ENCODE data around the gene AP5S1.

The AP5S1 gene

DNA sequence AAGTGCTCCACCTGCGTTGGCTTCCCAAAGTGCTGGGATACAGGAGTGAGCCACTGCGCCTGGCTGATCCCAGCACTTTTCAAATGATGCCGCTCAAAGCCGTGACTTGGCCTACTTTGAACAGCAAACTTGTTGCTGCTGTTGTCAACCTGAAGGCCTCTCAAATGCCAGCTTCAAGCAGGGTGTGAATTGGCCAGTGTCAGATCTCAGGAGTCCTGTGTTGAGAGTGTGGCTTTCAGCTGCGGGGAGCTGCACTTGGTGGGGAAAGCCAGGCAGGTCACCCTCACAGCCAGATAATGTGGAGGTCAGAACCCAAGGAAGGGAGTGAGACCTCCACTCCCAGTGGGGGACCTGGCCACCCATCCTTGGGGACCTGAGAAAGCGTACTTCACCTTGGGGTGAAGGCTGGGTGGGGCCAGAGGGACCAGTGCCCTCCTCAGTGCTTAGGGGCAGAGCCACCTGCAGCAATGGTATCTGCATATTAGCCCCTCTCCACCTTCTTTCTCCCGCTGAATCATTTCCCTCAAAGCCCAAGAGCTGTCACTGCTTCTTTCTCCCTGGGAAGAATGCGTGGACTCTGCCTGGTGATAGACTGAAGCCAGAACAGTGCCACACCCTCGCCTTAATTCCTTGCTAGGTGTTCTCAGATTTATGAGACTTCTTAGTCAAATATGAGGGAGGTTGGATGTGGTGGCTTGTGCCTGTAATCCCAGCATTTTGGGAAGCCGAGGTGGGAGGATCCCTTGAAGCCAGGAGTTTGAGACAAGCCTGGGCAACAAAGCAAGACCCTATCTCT lies 49.7 kb downstream of the AP5S1 start:
- no peak for DNase-seq (ENCODE audit: low read depth)
- no peak overlapping the region for H3K4me3 ChIP-seq (ENCODE audit: low read length)
- TF ChIP-seq CTCF (conservative IDR thresholded peaks at IDR 0.05; ENCODE audit: low read length), result no peak

DNA sequence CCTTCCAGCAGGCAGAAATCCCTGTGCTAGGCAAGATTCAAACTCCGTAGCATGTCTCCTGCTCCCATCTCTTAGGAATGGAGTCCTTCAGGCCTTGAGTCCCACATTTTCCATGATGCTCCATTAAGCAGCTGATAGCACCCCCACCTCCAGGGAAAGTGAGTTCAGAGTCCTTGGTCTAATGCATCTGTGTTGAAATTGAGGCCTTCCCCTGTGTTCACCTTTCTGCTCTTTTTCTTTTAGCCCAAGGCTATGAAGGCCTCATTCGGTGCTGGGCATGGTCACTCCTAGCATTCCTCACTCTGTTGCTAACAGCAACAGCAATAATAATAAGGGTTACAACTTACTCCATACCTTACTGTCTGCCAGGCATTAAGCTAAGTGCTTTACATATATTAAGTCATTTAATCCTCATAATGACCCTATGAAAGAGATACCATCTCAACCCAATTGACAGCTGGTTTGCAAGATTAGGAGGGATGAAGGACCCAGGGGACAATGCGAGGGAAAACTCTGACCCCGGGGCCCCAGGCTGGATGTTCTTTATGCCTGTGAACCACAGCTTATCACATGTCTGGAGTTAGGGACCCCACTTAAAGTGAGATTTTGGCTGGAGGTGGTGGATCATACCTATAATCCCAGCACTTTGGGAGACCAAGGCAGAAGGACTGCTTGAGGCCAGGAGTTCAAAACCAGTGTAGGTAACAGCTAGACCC lies 51.4 kb downstream of the AP5S1 start:
- DNase-seq (ENCODE audit: low read depth), result no peak
- H3K4me3 ChIP-seq (ENCODE audit: low read length), result no peak overlapping the region
- no peak for TF ChIP-seq CTCF (conservative IDR thresholded peaks at IDR 0.05; ENCODE audit: low read length)

GRCh38 chr20:3873507-3873906 lies 53.2 kb downstream of the AP5S1 start:
- H3K4me3 ChIP-seq (ENCODE audit: low read length), result no peak overlapping the region
- no peak for DNase-seq (ENCODE audit: low read depth)
- no peak for TF ChIP-seq CTCF (conservative IDR thresholded peaks at IDR 0.05; ENCODE audit: low read length)

DNA sequence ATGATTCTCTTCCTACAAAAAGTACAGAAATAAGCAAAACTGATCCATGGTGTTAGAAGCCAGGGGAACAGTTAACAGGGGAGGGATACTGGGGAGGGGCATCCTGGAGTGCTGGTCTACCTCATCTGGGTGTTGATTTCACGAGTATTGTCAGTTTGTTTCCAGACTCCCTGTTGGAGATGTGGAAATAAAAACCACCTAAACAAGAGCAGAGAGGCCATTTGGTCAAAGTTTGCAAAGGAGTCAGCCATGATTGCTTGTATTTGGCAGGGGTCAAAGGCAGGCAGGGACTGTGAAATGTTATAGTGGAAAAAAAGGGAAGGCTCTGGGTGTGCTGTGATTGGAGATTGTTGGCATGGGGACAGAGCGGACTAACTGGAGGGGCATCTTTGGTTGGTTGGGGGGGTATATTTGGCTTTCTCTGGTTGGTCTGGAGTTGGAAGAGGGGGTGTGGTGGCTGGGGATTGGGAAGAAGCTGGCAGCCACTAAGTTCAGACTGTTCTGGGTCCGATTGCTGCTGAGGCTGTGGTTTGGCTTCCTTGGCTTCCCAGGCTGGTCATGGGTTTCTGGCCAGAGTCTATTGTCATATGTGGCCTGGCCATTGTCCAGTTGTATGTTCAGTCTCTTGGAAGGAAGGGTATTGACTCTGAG lies 54.0 kb downstream of the AP5S1 start:
- DNase-seq (ENCODE audit: low read depth), result no peak
- no peak for TF ChIP-seq CTCF (conservative IDR thresholded peaks at IDR 0.05; ENCODE audit: low read length)
- H3K4me3 ChIP-seq (ENCODE audit: low read length), result no peak overlapping the region

- DNase-seq (ENCODE audit: low read depth), result no peak
- H3K4me3 ChIP-seq (ENCODE audit: low read length), result no peak overlapping the region
Measured at GRCh38 chr20:3875378-3875974, 55.1 kb downstream of the AP5S1 start.

GRCh38 chr20:3876000-3876399 lies 55.7 kb downstream of the AP5S1 start:
- no peak for TF ChIP-seq CTCF (conservative IDR thresholded peaks at IDR 0.05; ENCODE audit: low read length)
- H3K4me3 ChIP-seq (ENCODE audit: low read length), result no peak overlapping the region
- DNase-seq (ENCODE audit: low read depth), result no peak

More at GRCh38 chr20:3875378-3875974, 55.1 kb downstream of the AP5S1 start:
- no peak for TF ChIP-seq CTCF (conservative IDR thresholded peaks at IDR 0.05; ENCODE audit: low read length)

Data from AG10803 (cell line).